ENCODE measurements around the gene TRIM7. TPM values are rescaled to one million over a fixed set of nuclear protein-coding genes. Genes with fewer than 3 reads are reported as not detected.
"Not testable (repeated sequence)": the region's sequence is repeated elsewhere in the genome, so short reads cannot be mapped to it uniquely, and the experiment has no call there.

Gene TRIM7
- total and polyA plus RNA-seq, 2 experiments from 2014 or later: 3.1 to 6.8 TPM

GRCh38 chr5:181184845-181185216 lies 20.2 kb downstream of the TRIM7 start:
- Histone ChIP-seq H4K20me1 (ENCODE audit: insufficient read depth) (no peaks in the 10 kb centered on the region), H3K9ac (peak overlapping the region; percentile 82), H3K4me3 (peak overlapping the region; percentile 70), H3K27me3 (replicated peaks; ENCODE audit: insufficient read depth) (no peaks in the 10 kb centered on the region), H3K9me2 (ENCODE audit: insufficient read depth) (no peaks in the 10 kb centered on the region), H3K4me1 (ENCODE audit: insufficient read depth) (no peaks in the 10 kb centered on the region), H3F3A (ENCODE audit: insufficient read depth) (peaks cover 14% of the 10 kb centered on the region), H2AFZ (peak overlapping the region; percentile 87), H3K27ac (peak overlapping the region; percentile 77), H3K4me2 (ENCODE audit: unreplicated experiment) (peak overlapping the region; percentile 59), H3K36me3 (ENCODE audit: low read depth) (no peaks in the 10 kb centered on the region), H3K79me2 (ENCODE audit: insufficient read depth) (no peaks in the 10 kb centered on the region), H3K9me3 (ENCODE audit: low read depth) (no peaks in the 10 kb centered on the region)
- TF ChIP-seq EZH2 (IDR thresholded peaks at IDR 0.05; ENCODE audit: insufficient read depth, poor library complexity, severe bottlenecking): no peak
- no peak for TF ChIP-seq EZH2phosphoT487 (IDR thresholded peaks at IDR 0.05; ENCODE audit: insufficient read depth, low read depth)
- DNase-seq: no peak
- in situ Hi-C loops (cut with MboI): no loop called here
- 58 to 61% methylated on average over 16 of the region's 16 CpGs for WGBS, 2 experiments (ENCODE audit: low coverage in 1 of 2, low lambda C conversion rate in 2 of 2, missing lambda C conversion rate in 2 of 2)

DNA sequence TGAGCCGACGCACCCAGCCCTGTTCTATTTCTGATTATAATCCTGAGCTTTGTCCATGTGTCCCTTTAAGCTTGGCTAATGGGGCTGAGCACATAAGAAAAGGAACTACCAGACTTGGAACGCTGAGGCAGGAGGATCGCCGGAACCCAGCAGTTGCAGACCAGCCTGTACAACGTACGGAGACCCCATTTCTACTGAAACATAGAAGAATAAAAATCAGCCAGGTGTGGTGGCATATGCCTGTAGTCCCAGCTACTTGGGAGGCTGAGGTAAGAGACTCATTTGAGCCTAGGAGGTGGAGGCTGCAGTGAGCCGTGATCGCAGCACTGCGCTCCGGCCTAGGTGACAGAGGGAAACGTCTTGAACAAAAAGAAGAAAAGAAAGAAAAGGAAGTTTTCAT lies 22.3 kb downstream of the TRIM7 start:
- Histone ChIP-seq H3K9ac (no peak overlapping the region), H3K27me3 (replicated peaks; ENCODE audit: insufficient read depth) (no peaks in the 10 kb centered on the region), H2AFZ (no peak overlapping the region), H3K4me2 (ENCODE audit: unreplicated experiment) (no peak overlapping the region), H3K79me2 (ENCODE audit: insufficient read depth) (no peaks in the 10 kb centered on the region), H3K36me3 (ENCODE audit: low read depth) (no peaks in the 10 kb centered on the region), H4K20me1 (ENCODE audit: insufficient read depth) (no peaks in the 10 kb centered on the region), H3K9me2 (ENCODE audit: insufficient read depth) (no peaks in the 10 kb centered on the region), H3K4me1 (ENCODE audit: insufficient read depth) (no peaks in the 10 kb centered on the region), H3K4me3 (no peak overlapping the region), H3F3A (ENCODE audit: insufficient read depth) (peaks cover 14% of the 10 kb centered on the region), H3K27ac (no peak overlapping the region), H3K9me3 (ENCODE audit: low read depth) (no peaks in the 10 kb centered on the region)
- in situ Hi-C loops (cut with MboI): no loop called here
- no peak for DNase-seq
- TF ChIP-seq EZH2phosphoT487 (IDR thresholded peaks at IDR 0.05; ENCODE audit: insufficient read depth, low read depth) (no peak), EZH2 (IDR thresholded peaks at IDR 0.05; ENCODE audit: insufficient read depth, poor library complexity, severe bottlenecking) (no peak)
- WGBS, 2 experiments (ENCODE audit: low coverage in 1 of 2, low lambda C conversion rate in 2 of 2, missing lambda C conversion rate in 2 of 2): 59 to 68% methylated on average over 12 of the region's 12 CpGs

GRCh38 chr5:181181650-181182565 lies 23.1 kb downstream of the TRIM7 start:
- WGBS, 2 experiments (ENCODE audit: low coverage in 1 of 2, low lambda C conversion rate in 2 of 2, missing lambda C conversion rate in 2 of 2): 53 to 54% methylated on average over 24 to 25 of the region's 25 CpGs
- H3K9me2 ChIP-seq (ENCODE audit: insufficient read depth): no peaks in the 10 kb centered on the region
- H3K4me1 ChIP-seq (ENCODE audit: insufficient read depth): no peaks in the 10 kb centered on the region
- no peaks in the 10 kb centered on the region for H3K79me2 ChIP-seq (ENCODE audit: insufficient read depth)
- no peaks in the 10 kb centered on the region for H3K27me3 ChIP-seq (replicated peaks; ENCODE audit: insufficient read depth)
- no peaks in the 10 kb centered on the region for H4K20me1 ChIP-seq (ENCODE audit: insufficient read depth)
- peak; percentile 85 for DNase-seq
- in situ Hi-C loops (cut with MboI): no loop called here
- H3K4me2 ChIP-seq (ENCODE audit: unreplicated experiment): no peak overlapping the region
- peaks cover 14% of the 10 kb centered on the region for H3F3A ChIP-seq (ENCODE audit: insufficient read depth)
- no peaks in the 10 kb centered on the region for H3K9me3 ChIP-seq (ENCODE audit: low read depth)
- no peak overlapping the region for H3K27ac ChIP-seq
- no peak overlapping the region for H3K9ac ChIP-seq
- TF ChIP-seq EZH2phosphoT487 (IDR thresholded peaks at IDR 0.05; ENCODE audit: insufficient read depth, low read depth): no peak
- TF ChIP-seq EZH2 (IDR thresholded peaks at IDR 0.05; ENCODE audit: insufficient read depth, poor library complexity, severe bottlenecking): no peak
- H3K36me3 ChIP-seq (ENCODE audit: low read depth): no peaks in the 10 kb centered on the region
- no peak overlapping the region for H2AFZ ChIP-seq
- no peak overlapping the region for H3K4me3 ChIP-seq

- H3K9ac ChIP-seq; DNase-seq; H3K4me3 ChIP-seq; H3K27me3 ChIP-seq (replicated peaks; ENCODE audit: insufficient read depth); H2AFZ ChIP-seq; in situ Hi-C loops (cut with MboI); H3K4me2 ChIP-seq (ENCODE audit: unreplicated experiment); H3K4me1 ChIP-seq (ENCODE audit: insufficient read depth); H3K27ac ChIP-seq; H4K20me1 ChIP-seq (ENCODE audit: insufficient read depth); H3K9me2 ChIP-seq (ENCODE audit: insufficient read depth); H3K36me3 ChIP-seq (ENCODE audit: low read depth); H3K9me3 ChIP-seq (ENCODE audit: low read depth); H3K79me2 ChIP-seq (ENCODE audit: insufficient read depth): not testable (repeated sequence)
- WGBS, 2 experiments (ENCODE audit: low coverage in 1 of 2, low lambda C conversion rate in 2 of 2, missing lambda C conversion rate in 2 of 2): 66 to 68% methylated on average over 14 of the region's 14 CpGs
- peaks cover 11% of the 10 kb centered on the region for H3F3A ChIP-seq (ENCODE audit: insufficient read depth)
Observed at GRCh38 chr5:181177559-181177958, 27.4 kb downstream of the TRIM7 start.
